IMR-90 (cell line): ENCODE results near the gene CDH23. TPM values are rescaled to one million over a fixed set of nuclear protein-coding genes. Genes with fewer than 3 reads are reported as not detected.

ENCODE experiments used
- ATAC-seq: fragments of 200-7000 bp; cut with Tn5 transposase; 2 replicates; pipeline ENCODE4 v1.9.1; 2020; ENCODE audit warnings: low read depth, mild to moderate bottlenecking, moderate library complexity
- BruUV-seq: library from RNA; stranded (reverse); fragments of 400-500 nt; replicated peaks from 2 replicates; lab custom pipeline; 2021; lab: Mats Ljungman, UMichigan
- CTCF ChIA-PET: fragments of 300-600 bp; formaldehyde crosslinking; extraction: SDS; loops from one replicate; lab custom pipeline; 2021; ENCODE audit warnings: antibody characterized with exemption; lab: Yijun Ruan, JAX
- POLR2A ChIA-PET: fragments of 300-600 bp; sonication (Branson Sonifier 250); formaldehyde crosslinking; loops from one replicate; lab custom pipeline; 2022; ENCODE audit warnings: antibody characterized with exemption; ENCODE audit not compliant: unreplicated experiment; lab: Charles Lee
- DNase-seq: peaks from one replicate; pipeline ENCODE4 v3.0.0; 2013
- H2AFZ ChIP-seq: replicated peaks from 2 replicates; pipeline ENCODE3; 2013; ENCODE audit warnings: low read length, mild to moderate bottlenecking; ENCODE audit not compliant: poor library complexity
- H2AK5ac ChIP-seq: 2 replicates; pipeline ENCODE4 v1.6.1; 2013; ENCODE audit warnings: low read depth, low read length, inconsistent platforms
- H2AK9ac ChIP-seq: replicated peaks from 2 replicates; pipeline ENCODE3; 2013; ENCODE audit warnings: mild to moderate bottlenecking, low read depth, low read length, moderate library complexity; ENCODE audit not compliant: poor library complexity
- H2BK120ac ChIP-seq: 2 replicates; pipeline ENCODE4 v1.6.1; 2013; ENCODE audit warnings: low read depth, low read length, inconsistent platforms
- H2BK15ac ChIP-seq: 3 replicates; pipeline ENCODE4 v1.6.1; 2013; ENCODE audit warnings: low read depth, low read length, inconsistent platforms
- H2BK20ac ChIP-seq: 2 replicates; pipeline ENCODE4 v1.6.1; 2013; ENCODE audit warnings: low read depth, mild to moderate bottlenecking, inconsistent platforms, low read length, moderate library complexity
- H2BK5ac ChIP-seq: 2 replicates; pipeline ENCODE4 v1.6.1; 2013; ENCODE audit warnings: mild to moderate bottlenecking, low read depth, low read length, inconsistent platforms; ENCODE audit not compliant: poor library complexity, severe bottlenecking
- H3K14ac ChIP-seq: replicated peaks from 2 replicates; pipeline ENCODE4 v1.6.1; 2013; ENCODE audit warnings: low read depth, low read length, inconsistent platforms
- H3K18ac ChIP-seq: 2 replicates; pipeline ENCODE4 v1.6.1; 2013; ENCODE audit warnings: low read depth, low read length, control low read depth
- H3K23ac ChIP-seq: 2 replicates; pipeline ENCODE4 v1.6.1; 2013; ENCODE audit warnings: low read depth, low read length, inconsistent platforms
- H3K27ac ChIP-seq: 2 replicates; pipeline ENCODE4 v1.5.1; 2013; ENCODE audit warnings: mild to moderate bottlenecking, control low read depth, low read length; ENCODE audit not compliant: insufficient read depth
- H3K27me3 ChIP-seq: 2 replicates; pipeline ENCODE4 v1.6.1; 2013; ENCODE audit warnings: low read length; ENCODE audit not compliant: control insufficient read depth, insufficient read depth
- H3K36me3 ChIP-seq: 2 replicates; pipeline ENCODE4 v1.6.1; 2013; ENCODE audit warnings: low read length, mixed read lengths; ENCODE audit not compliant: control insufficient read depth, insufficient read depth
- H3K4ac ChIP-seq: 2 replicates; pipeline ENCODE4 v1.6.1; 2013; ENCODE audit warnings: low read depth, low read length, inconsistent platforms
- H3K4me1 ChIP-seq: 2 replicates; pipeline ENCODE4 v1.6.1; 2013; ENCODE audit warnings: low read length, mixed read lengths; ENCODE audit not compliant: control insufficient read depth, insufficient read depth
- H3K4me2 ChIP-seq: 2 replicates; pipeline ENCODE4 v1.6.1; 2013; ENCODE audit warnings: low read depth, mild to moderate bottlenecking, control low read depth, low read length, moderate library complexity
- H3K4me3 ChIP-seq: 2 replicates; pipeline ENCODE4 v1.5.1; 2013; ENCODE audit warnings: low read depth, mild to moderate bottlenecking, control low read depth, low read length, moderate library complexity; ENCODE audit not compliant: insufficient read depth
- H3K56ac ChIP-seq: 2 replicates; pipeline ENCODE4 v1.6.1; 2013; ENCODE audit warnings: low read length, inconsistent platforms; ENCODE audit not compliant: insufficient read depth; ENCODE audit errors: extremely low read depth
- H3K79me1 ChIP-seq, 2 experiments: 2 replicates each; pipeline ENCODE4 v1.6.1; 2013; ENCODE audit warnings: low read length in 2 of 2, inconsistent platforms in 1 of 2, low read depth in 1 of 2
- H3K9ac ChIP-seq: 2 replicates; pipeline ENCODE4 v1.6.1; 2013; ENCODE audit warnings: low read depth, low read length, control low read depth
- H3K9me1 ChIP-seq: 2 replicates; pipeline ENCODE4 v1.6.1; 2013; ENCODE audit warnings: low read length, inconsistent platforms; ENCODE audit not compliant: insufficient read depth
- H3K9me3 ChIP-seq: 2 replicates; pipeline ENCODE4 v1.6.1; 2013; ENCODE audit warnings: low read length; ENCODE audit not compliant: control insufficient read depth, insufficient read depth
- H4K20me1 ChIP-seq: 2 replicates; pipeline ENCODE4 v1.6.1; 2013; ENCODE audit warnings: low read length, inconsistent platforms; ENCODE audit not compliant: insufficient read depth
- H4K5ac ChIP-seq: 2 replicates; pipeline ENCODE4 v1.6.1; 2013; ENCODE audit warnings: mild to moderate bottlenecking, low read depth, low read length, control low read depth
- H4K8ac ChIP-seq, 2 experiments: 2 replicates each; pipeline ENCODE4 v1.6.1; 2013; ENCODE audit warnings: low read depth in 2 of 2, low read length in 2 of 2, control low read depth in 1 of 2, inconsistent platforms in 1 of 2
- H4K91ac ChIP-seq: 2 replicates; pipeline ENCODE4 v1.6.1; 2013; ENCODE audit warnings: low read depth, low read length, inconsistent platforms; ENCODE audit not compliant: insufficient read depth
- BHLHE40 ChIP-seq: fragments of 150-350 bp; IDR thresholded peaks from 2 replicates; pipeline ENCODE4 v1.6.1; 2016; ENCODE audit warnings: mild to moderate bottlenecking, low read depth, low read length
- ELK1 ChIP-seq: fragments of 150-350 bp; IDR thresholded peaks from 2 replicates; pipeline ENCODE4 v1.6.1; 2016; ENCODE audit warnings: low read depth, mild to moderate bottlenecking, low read length, moderate library complexity, borderline replicate concordance
- NFE2L2 ChIP-seq: fragments of 150-350 bp; IDR thresholded peaks from 2 replicates; pipeline ENCODE4 v1.6.1; 2016; ENCODE audit warnings: low read depth, mild to moderate bottlenecking, low read length
- RFX5 ChIP-seq: IDR thresholded peaks from 2 replicates; pipeline ENCODE4 v1.8.0; 2012; ENCODE audit warnings: low read depth, mild to moderate bottlenecking, low read length, moderate library complexity
- WGBS, 2 experiments: methylation state at CpG; one replicate each; pipeline versions ENCODE4 v1.1.5 to v1.1.7; 2013; ENCODE audit warnings: missing lambda C conversion rate in 2 of 2; ENCODE audit not compliant: insufficient read length in 1 of 2; ENCODE audit errors: extremely low coverage in 2 of 2; 5-methylcytosine and 5-hydroxymethylcytosine counted together
- dilution Hi-C: fragments of 300-500 bp; cut with HindIII; formaldehyde crosslinking; loops from one replicate; pipeline ENCODE4 v1.14.3; 2018; ENCODE audit warnings: low sequenced_read_pairs; ENCODE audit not compliant: unreplicated experiment
- in situ Hi-C: fragments of 300-500 bp; cut with MboI; formaldehyde crosslinking; loops from 3 replicates; pipeline ENCODE4 v1.14.3; 2019; ENCODE audit warnings: low sequenced_read_pairs, inconsistent platforms, mixed read lengths
- intact Hi-C: fragments of 100-400 bp; cut with micrococcal nuclease; formaldehyde crosslinking; loops from 2 replicates; pipeline ENCODE4 v1.10.0; 2022
- polyA plus RNA-seq, 3 experiments: library from polyadenylated mRNA; depleted of rRNA; stranded (reverse); fragments of >200 nt; gene quantifications; 2 replicates each; pipeline ENCODE4 v1.2.3, GENCODE V29; 2012; ENCODE audit warnings: low replicate concordance in 1 of 3
- total RNA-seq: library from RNA; depleted of rRNA; stranded (reverse); fragments of >200 nt; gene quantifications from 2 replicates; pipeline ENCODE4 v1.2.3, GENCODE V29; 2012

CDH23 gene
- total and polyA plus RNA-seq, 2 of the 4 experiments (the other 2 are of a cell fraction), result under 0.01 to 0.03 TPM

- CTCF ChIA-PET, result no interaction called here
- H3K4me1 ChIP-seq, result no peaks in the 10 kb centered on the region; the same call in 1 of the 2 replicates
- intact Hi-C loops (no loop called here), in situ Hi-C loops (no loop called here), dilution Hi-C loops (no loop called here)
- no peak overlapping the region for H3K27ac ChIP-seq
- POLR2A ChIA-PET, result no interaction called here
- H3K56ac ChIP-seq, result no peak overlapping the region
- no peaks in the 10 kb centered on the region for H3K36me3 ChIP-seq
- H4K8ac ChIP-seq, result no peak overlapping the region
- H4K5ac ChIP-seq, result no peak overlapping the region
- no peak for TF ChIP-seq NFE2L2
- no peak for TF ChIP-seq BHLHE40
- TF ChIP-seq RFX5, result no peak
- TF ChIP-seq ELK1, result no peak
- H2AK9ac ChIP-seq, result no peak overlapping the region
- H2BK15ac ChIP-seq, result no peak overlapping the region
- H3K27me3 ChIP-seq, result peaks cover 66% of the 10 kb centered on the region
- no peak overlapping the region for H4K91ac ChIP-seq
- H3K9me1 ChIP-seq, result no peaks in the 10 kb centered on the region
- H3K79me1 ChIP-seq, result no peaks in the 10 kb centered on the region
- H2BK5ac ChIP-seq, result no peak overlapping the region
- no peaks in the 10 kb centered on the region for H3K9me3 ChIP-seq
- no peak overlapping the region for H3K4me2 ChIP-seq
- ATAC-seq (no peak), DNase-seq (no peak)
- no peak overlapping the region for H3K9ac ChIP-seq
- no peak overlapping the region for H3K23ac ChIP-seq
- no peak overlapping the region for H3K18ac ChIP-seq
- no peak overlapping the region for H2BK20ac ChIP-seq
- no peak overlapping the region for H3K4ac ChIP-seq
- WGBS, 2 experiments, result no CpG with 5 or more reads among the region's 7 CpGs
- H2AFZ ChIP-seq, result no peak overlapping the region
- BruUV-seq, result no TSS peak
- no peak overlapping the region for H3K4me3 ChIP-seq
- H2BK120ac ChIP-seq, result no peak overlapping the region
- no peak overlapping the region for H3K14ac ChIP-seq
- no peaks in the 10 kb centered on the region for H4K20me1 ChIP-seq
- H2AK5ac ChIP-seq, result no peak overlapping the region
Measured at GRCh38 chr10:71401056-71401455, 4.3 kb downstream of the CDH23 start.
